Effector memory CD4-positive, alpha-beta T cell (primary cell): Measurements from ENCODE around the gene HTR2B.

Source experiments
- DNase-seq, 3 donors: peaks; one replicate each; pipeline ENCODE4 v3.0.0-alpha.2; 2020
- H3K27ac ChIP-seq: 2 replicates; pipeline ENCODE4 v1.7.0; 2013; ENCODE audit warnings: mild to moderate bottlenecking, low read length, moderate library complexity; ENCODE audit not compliant: insufficient read depth, poor library complexity, severe bottlenecking
- H3K27me3 ChIP-seq: replicated peaks from 2 replicates; pipeline ENCODE4 v1.7.0; 2013; ENCODE audit warnings: mild to moderate bottlenecking, low read length; ENCODE audit not compliant: insufficient read depth, control insufficient read depth, poor library complexity, severe bottlenecking
- H3K36me3 ChIP-seq: 2 replicates; pipeline ENCODE4 v1.7.0; 2013; ENCODE audit warnings: mild to moderate bottlenecking, low read length, moderate library complexity; ENCODE audit not compliant: control insufficient read depth, insufficient read depth
- H3K4me1 ChIP-seq: 2 replicates; pipeline ENCODE4 v1.7.0; 2013; ENCODE audit warnings: low read length, mild to moderate bottlenecking; ENCODE audit not compliant: control insufficient read depth, insufficient read depth, poor library complexity, severe bottlenecking
- H3K4me3 ChIP-seq: 2 replicates; pipeline ENCODE4 v1.7.0; 2013; ENCODE audit warnings: low read length, low read depth, mild to moderate bottlenecking; ENCODE audit not compliant: insufficient read depth, poor library complexity, severe bottlenecking
- H3K9me3 ChIP-seq: 2 replicates; pipeline ENCODE4 v1.7.0; 2013; ENCODE audit warnings: mild to moderate bottlenecking, low read length, moderate library complexity; ENCODE audit not compliant: control insufficient read depth

HTR2B gene

DNA sequence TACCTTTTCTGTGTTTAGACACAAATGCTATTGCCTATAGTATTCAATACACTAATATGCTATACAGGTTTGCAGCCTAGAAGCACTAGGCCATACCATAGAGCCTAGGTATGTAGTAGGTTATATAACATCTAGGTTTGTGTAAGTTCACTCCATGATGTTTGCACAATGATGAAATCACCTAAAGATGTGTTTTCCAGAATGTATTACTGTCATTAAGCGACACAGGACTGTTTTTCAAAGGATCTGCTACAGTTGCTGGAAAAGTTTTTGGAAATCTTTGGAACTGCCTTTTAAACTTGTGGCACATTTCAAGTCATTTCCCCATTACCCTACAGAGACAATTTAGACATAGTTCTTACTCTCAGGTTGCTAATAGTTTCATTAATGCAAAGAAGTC is 58.9 kb downstream of the HTR2B start:
- H3K27me3 ChIP-seq: no peaks in the 10 kb centered on the region
- no peak overlapping the region for H3K4me3 ChIP-seq
- H3K36me3 ChIP-seq: peaks cover 60% of the 10 kb centered on the region
- H3K9me3 ChIP-seq: no peaks in the 10 kb centered on the region
- H3K4me1 ChIP-seq: no peaks in the 10 kb centered on the region
- DNase-seq: no peak
- H3K27ac ChIP-seq: no peak overlapping the region

DNA sequence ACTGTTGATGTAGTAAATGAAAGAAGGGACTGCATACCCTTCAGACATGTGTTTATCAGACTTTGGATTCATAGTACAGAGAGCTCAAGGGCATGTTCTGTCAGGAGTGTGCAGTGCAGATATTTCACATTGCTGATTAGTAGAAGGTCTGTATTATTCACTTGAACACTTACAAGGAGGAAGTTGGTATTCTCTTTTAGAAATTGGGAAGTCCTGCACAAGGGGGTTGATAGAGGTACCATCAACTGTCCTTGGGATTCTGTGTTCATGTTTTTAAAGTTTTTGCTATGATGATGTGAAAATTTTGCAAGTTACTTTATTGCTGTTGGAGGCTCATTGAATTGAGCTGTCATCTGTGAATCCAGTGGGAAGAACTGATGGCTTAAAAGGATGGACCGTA is 61.5 kb downstream of the HTR2B start:
- DNase-seq: no peak
- Histone ChIP-seq H3K36me3 (peaks cover 48% of the 10 kb centered on the region), H3K4me3 (no peak overlapping the region)

DNA sequence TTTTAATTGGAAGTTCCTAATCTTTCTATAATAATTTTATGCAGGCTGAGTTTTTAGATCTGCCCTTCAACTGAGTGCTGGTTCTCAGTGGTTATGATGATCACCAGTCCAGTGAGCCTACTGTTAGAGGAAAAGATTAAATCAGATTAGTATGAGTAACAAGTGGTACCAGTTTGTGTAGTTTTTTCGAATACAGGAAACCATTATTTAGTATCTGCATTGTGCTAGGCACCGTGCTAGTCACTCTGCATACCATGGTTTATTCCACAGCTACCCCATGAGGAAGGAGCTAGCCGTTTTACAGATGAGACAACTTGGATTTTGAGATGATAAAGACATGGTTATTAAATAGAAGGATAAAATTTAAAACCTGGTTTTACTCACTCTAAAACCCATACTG is 62.1 kb downstream of the HTR2B start:
- H3K27ac ChIP-seq: no peak overlapping the region
- H3K4me3 ChIP-seq: no peak overlapping the region
- no peaks in the 10 kb centered on the region for H3K27me3 ChIP-seq
- peaks cover 43% of the 10 kb centered on the region for H3K36me3 ChIP-seq
- H3K9me3 ChIP-seq: no peaks in the 10 kb centered on the region
- H3K4me1 ChIP-seq: peaks cover 5% of the 10 kb centered on the region
- no peak for DNase-seq

More for the DNA sequence above, 61.5 kb downstream of the HTR2B start:
- no peaks in the 10 kb centered on the region for H3K9me3 ChIP-seq
- no peaks in the 10 kb centered on the region for H3K4me1 ChIP-seq
- H3K27me3 ChIP-seq: no peaks in the 10 kb centered on the region
- H3K27ac ChIP-seq: no peak overlapping the region

DNA sequence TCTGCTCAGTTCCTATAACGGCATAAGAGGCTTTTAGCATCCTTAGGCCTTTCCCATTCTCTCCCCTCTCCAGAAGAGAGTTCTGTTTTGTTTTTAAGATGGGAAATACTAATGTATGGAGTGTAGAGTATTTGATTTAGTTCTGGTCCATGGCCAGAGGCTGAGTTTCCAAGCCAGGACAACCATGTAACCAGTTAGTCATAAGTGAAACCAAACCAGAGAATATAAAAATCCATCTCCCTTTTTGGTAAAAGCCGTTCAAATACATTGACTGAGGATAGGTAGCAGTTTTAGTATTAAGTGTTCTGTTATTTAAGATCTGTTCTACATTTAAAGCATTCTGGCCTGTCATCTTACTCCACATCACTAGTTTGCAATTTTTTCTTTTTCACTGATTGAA is 65.1 kb downstream of the HTR2B start:
- Histone ChIP-seq H3K36me3 (peaks cover 22% of the 10 kb centered on the region), H3K4me3 (no peak overlapping the region), H3K27ac (no peak overlapping the region), H3K4me1 (peaks cover 8% of the 10 kb centered on the region), H3K9me3 (no peaks in the 10 kb centered on the region), H3K27me3 (no peaks in the 10 kb centered on the region)
- DNase-seq: no peak

DNA sequence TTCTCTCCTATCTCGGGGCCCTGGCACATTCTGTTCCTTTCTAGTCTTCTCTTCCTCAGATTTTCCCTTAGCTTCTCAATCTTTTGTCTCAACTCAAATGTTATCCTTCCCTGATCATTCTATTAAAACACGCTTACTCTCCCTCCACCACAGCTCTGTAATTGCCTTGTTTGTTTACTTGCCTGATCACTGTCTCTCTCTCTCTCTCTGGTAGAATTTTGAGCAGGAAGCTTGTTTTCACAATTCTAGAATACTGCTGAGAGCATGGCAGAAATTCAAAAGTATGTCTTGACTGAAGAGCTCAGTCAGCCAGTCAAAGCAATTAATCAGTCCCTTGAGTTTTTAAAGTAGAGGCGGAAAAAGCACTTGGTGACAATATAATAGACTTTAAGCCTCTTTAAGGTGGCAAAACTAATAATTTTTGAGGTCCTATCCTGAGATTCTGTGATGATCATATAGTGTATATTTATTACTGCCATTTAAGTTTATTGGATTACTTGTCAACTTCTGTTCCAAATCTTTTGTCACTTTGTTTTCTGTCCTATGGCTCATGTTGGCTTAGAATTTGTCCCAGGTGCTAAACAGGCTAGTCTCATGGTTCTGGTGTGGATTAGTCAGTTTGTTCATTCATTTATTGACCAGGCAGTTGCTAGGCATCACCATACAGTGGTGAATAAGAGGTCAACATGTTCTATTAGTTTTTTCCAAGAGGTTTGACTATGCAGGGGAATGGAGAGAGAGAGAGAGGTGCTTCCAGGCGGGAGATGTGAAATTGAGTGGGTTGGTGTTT is 65.9 kb downstream of the HTR2B start:
- no peak overlapping the region for H3K4me3 ChIP-seq
- DNase-seq: no peak
- no peak overlapping the region for H3K27ac ChIP-seq
- no peaks in the 10 kb centered on the region for H3K9me3 ChIP-seq
- H3K4me1 ChIP-seq: peaks cover 8% of the 10 kb centered on the region
- peaks cover 20% of the 10 kb centered on the region for H3K36me3 ChIP-seq
- H3K27me3 ChIP-seq: no peaks in the 10 kb centered on the region
